NCI-H774 (cell line): Measurements from ENCODE around the gene WDR4.
"Not testable (repeated sequence)": the region's sequence is repeated elsewhere in the genome, so short reads cannot be mapped to it uniquely, and the experiment has no call there.

Experiments
- DNase-seq: peaks from one replicate; lab custom pipeline; 2025; lab: John Stamatoyannopoulos, UW

WDR4 gene

GRCh38 chr21:42839271-42840231 is 39.8 kb downstream of the WDR4 start:
- DNase-seq, result no peak

GRCh38 chr21:42838212-42838690 is 41.1 kb downstream of the WDR4 start:
- not testable (repeated sequence) for DNase-seq

- no peak for DNase-seq
Measured at GRCh38 chr21:42837421-42838211, 41.7 kb downstream of the WDR4 start.

- no peak for DNase-seq
Measured at GRCh38 chr21:42836767-42837301, 42.5 kb downstream of the WDR4 start.

GRCh38 chr21:42836402-42836666 is 43.0 kb downstream of the WDR4 start:
- no peak for DNase-seq

GRCh38 chr21:42835611-42836401 is 43.5 kb downstream of the WDR4 start:
- DNase-seq, result no peak

- DNase-seq, result no peak
Measured at GRCh38 chr21:42835211-42835610, 44.1 kb downstream of the WDR4 start.

GRCh38 chr21:42834726-42835191 is 44.6 kb downstream of the WDR4 start:
- no peak for DNase-seq

- DNase-seq, result no peak
Measured at GRCh38 chr21:42833859-42834725, 45.2 kb downstream of the WDR4 start.

- no peak for DNase-seq
Measured at GRCh38 chr21:42833439-42833815, 45.9 kb downstream of the WDR4 start.

GRCh38 chr21:42832321-42832630 is 47.1 kb downstream of the WDR4 start:
- DNase-seq, result not testable (repeated sequence)

GRCh38 chr21:42830456-42831455 is 48.6 kb downstream of the WDR4 start:
- DNase-seq, result no peak

GRCh38 chr21:42829954-42830353 is 49.4 kb downstream of the WDR4 start:
- no peak for DNase-seq

GRCh38 chr21:42829417-42829816 is 49.9 kb downstream of the WDR4 start:
- DNase-seq, result no peak

GRCh38 chr21:42827588-42827987 is 51.8 kb downstream of the WDR4 start:
- no peak for DNase-seq

GRCh38 chr21:42820616-42821465 is 58.5 kb downstream of the WDR4 start:
- peak; percentile 43 for DNase-seq

- DNase-seq, result no peak
Measured at GRCh38 chr21:42819861-42820615, 59.3 kb downstream of the WDR4 start.

- no peak for DNase-seq
Measured at GRCh38 chr21:42818328-42818749, 61.0 kb downstream of the WDR4 start.
